ENCODE measurements around the gene GPR157.
"Not testable (repeated sequence)": the region's sequence is repeated elsewhere in the genome, so short reads cannot be mapped to it uniquely, and the experiment has no call there.

The GPR157 gene, protein sequence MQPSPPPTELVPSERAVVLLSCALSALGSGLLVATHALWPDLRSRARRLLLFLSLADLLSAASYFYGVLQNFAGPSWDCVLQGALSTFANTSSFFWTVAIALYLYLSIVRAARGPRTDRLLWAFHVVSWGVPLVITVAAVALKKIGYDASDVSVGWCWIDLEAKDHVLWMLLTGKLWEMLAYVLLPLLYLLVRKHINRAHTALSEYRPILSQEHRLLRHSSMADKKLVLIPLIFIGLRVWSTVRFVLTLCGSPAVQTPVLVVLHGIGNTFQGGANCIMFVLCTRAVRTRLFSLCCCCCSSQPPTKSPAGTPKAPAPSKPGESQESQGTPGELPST

DNA sequence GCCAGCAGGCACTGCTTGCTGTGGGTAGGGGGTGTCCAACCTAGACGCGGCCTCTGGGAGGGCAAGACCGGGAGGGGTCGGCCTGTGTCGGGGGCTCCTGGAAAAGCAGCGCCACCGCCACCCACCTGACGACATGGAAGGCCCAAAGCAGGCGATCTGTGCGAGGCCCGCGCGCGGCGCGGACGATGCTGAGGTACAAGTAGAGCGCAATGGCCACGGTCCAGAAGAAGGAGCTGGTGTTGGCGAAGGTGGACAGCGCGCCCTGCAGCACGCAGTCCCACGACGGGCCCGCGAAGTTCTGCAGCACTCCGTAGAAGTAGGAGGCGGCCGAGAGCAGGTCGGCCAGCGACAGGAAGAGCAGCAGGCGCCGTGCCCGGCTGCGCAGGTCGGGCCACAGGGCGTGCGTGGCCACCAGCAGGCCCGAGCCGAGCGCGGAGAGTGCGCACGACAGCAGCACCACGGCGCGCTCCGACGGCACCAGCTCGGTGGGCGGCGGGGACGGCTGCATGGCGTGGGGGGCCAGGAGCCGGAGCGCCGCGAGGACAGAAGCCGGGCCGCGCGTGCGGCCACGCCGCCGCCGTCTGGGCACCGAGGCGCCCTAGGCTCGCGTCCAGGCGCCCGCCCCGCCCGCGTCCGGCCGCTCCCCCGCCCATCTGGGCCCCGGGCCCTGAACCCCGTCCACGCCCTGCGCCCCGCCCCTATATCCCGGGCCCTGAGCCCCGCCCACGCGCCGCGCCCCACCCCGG lies at the start of gene GPR157:
Gene GPR157 (minus strand): TSS at position 583 of the 746 bp plus-strand sequence. CDS start 75 bp downstream, at position 508.
- DNase-seq = peak; percentile 11

DNA sequence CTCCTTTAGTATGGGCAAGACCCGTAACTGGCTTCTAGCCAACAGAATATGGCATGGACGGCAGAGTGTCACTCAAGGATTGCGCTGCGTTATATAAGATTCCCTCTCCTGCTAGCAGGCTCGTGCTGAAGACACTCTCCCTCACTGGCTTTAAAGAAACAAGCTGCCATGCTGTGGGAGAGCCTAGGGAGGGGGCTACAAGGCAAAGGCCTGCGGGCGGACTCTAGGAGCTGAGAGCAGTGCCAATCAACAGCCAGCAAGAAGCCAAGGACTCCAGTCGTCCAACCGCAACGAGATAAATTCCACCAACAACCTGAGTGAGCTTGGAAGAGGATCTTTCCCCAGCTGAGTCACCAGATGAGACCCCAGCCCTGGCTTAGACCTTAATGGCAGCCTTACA lies 45.9 kb upstream of the GPR157 start:
- DNase-seq = no peak

DNA sequence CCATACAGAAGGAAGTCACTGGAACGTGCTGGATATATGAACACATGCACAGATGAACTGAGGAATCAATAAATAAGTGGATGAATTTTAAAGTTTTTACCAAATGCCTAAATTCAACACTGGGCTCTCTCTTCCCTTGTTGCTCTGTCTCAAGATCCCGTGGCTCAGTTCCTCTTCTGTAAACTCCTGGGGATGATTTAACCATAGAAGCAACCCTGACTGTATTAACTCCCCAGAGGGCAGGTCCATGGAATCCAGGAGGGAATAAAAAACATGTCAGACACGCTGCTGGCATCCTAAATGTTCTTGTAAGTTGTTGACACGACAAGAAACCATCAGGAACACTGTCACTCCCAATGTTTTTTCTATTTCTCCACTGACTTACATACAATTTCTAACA lies 45.3 kb upstream of the GPR157 start:
- DNase-seq = peak; percentile 43

DNA sequence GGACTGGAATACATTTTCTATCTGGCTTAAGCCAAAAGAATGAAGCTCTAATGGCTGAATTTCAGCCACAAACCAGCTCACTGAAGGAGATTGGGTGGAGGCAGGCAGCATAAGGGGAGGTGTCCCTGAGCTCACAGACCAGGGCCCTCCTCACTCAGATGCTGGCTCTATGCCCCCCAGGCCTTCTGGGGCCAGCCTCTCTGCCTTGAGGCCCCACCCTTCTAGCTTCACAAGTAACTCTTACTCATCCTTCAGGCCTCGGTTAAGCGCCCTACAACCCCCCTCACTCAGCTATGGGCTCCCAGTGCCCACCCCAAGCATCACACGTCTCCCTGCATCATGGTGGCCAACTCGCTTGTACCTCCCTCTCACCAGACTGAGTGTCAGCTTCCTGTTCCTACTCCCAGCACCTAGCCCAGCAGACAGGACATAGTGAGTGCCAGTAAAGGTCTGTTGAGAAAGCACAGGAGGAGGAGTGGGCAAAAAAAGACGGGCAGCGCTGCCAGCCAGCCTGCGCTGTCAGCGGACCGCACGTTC lies 40.8 kb upstream of the GPR157 start:
- no peak for DNase-seq

- DNase-seq = no peak
These were observed 38.7 kb upstream of the GPR157 start for GRCh38 chr1:9167638-9168037.

GRCh38 chr1:9166289-9167235 lies 37.7 kb upstream of the GPR157 start:
- DNase-seq = no peak

DNA sequence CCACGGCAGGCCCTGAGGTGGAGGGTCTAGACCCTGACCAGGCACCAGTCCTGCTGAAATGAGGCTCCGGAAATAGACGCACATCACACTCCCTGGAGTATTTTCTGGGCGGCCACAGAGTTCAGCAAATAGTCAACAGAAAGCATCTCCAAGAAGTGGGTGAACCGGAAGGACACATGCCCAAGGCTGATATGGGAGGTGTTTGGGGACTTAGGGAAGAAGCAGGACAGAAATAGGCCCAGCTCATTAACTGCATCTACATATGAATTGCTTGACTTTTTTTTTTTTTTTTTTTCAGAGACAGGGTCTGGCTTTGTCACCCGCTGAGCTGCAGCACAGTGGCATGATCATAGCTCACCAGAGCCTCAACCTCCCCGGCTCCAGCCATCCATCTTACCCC lies 36.5 kb upstream of the GPR157 start:
- DNase-seq = no peak

DNA sequence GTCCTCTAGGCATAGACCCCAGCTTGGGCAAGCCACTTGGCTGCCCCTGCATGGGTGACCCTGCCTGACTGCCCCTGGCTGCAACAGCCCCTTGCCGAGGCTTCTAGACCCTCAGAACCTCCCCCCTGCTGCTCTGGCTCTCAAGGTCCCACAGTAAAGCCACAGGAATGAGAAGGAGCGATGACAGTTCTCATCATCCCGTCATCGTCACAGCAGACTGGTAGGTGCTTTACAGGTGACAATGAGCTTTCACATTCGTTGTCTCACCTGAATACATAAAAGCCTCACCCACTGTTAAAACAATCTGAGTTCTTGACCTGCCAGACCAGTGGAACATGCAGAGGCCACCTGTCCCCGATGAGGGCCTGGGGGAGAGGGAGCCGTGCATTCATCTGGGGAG lies 36.0 kb upstream of the GPR157 start:
- DNase-seq = no peak

GRCh38 chr1:9164532-9164900 lies 35.6 kb upstream of the GPR157 start:
- no peak for DNase-seq

- no peak for DNase-seq
These were observed 33.1 kb upstream of the GPR157 start for GRCh38 chr1:9161963-9162362.

- DNase-seq = no peak
These were observed 32.4 kb upstream of the GPR157 start for GRCh38 chr1:9161342-9161741.

DNA sequence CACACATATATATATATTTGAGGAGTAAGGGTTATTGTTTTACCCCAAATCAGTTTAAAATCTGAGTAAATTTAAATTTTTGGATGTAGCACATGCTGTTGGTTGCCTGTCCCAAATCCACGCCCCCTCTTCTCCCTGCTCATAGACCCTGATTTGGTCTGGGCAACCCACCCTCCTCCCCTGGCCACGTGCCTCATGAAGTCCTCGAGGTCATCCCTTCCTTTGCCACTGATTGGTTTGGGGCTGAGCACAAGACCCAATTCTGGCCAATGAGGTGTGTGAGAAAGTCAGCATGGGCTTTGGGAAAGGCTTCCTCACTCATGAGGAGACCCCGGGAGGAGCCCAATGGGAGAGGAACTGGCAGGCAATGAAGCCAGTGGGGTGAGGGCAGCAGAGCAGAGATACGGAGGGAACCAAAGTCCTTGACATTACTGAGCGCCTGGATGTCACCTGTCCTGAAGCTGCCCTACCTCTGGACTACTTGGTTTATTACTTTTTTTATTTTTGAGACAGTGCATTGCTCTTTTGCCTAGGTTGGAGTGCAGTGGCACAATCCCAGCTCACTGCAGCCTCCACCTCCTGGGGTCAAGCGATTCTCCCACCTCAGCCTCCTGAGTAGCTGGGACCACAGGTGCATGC lies 31.3 kb upstream of the GPR157 start:
- no peak for DNase-seq

- DNase-seq = no peak
These were observed 27.0 kb upstream of the GPR157 start for GRCh38 chr1:9155879-9156278.

GRCh38 chr1:9155405-9155804 lies 26.5 kb upstream of the GPR157 start:
- DNase-seq = not testable (repeated sequence)

- DNase-seq = no peak
These were observed 24.2 kb upstream of the GPR157 start for GRCh38 chr1:9153152-9153551.

GRCh38 chr1:9152535-9152934 lies 23.6 kb upstream of the GPR157 start:
- no peak for DNase-seq

DNA sequence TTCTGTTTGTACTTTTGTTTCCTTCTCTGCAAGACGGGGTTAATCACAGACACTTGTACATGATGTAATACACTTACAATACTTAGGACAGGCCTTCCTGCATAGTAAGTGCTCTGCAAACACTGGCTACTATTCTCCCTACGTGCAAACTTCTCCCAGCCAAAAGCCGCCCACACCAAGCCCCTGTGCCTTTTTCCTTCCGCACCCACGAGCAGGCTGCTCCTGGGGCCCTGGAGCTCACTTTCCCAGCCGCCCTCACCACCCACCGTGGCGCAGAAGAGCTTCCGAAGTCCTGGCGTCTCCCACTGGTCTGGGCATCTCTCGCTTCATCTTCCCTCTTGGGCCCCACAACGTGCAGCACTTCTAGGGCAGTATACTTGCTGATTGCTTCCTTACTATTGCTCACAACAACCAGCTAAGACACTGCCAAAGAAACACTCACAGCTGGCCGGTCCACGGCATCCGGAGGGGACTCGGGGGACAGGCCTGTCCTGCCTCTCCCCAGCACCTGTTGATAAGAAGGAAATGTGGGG lies 22.5 kb upstream of the GPR157 start:
- no peak for DNase-seq

DNA sequence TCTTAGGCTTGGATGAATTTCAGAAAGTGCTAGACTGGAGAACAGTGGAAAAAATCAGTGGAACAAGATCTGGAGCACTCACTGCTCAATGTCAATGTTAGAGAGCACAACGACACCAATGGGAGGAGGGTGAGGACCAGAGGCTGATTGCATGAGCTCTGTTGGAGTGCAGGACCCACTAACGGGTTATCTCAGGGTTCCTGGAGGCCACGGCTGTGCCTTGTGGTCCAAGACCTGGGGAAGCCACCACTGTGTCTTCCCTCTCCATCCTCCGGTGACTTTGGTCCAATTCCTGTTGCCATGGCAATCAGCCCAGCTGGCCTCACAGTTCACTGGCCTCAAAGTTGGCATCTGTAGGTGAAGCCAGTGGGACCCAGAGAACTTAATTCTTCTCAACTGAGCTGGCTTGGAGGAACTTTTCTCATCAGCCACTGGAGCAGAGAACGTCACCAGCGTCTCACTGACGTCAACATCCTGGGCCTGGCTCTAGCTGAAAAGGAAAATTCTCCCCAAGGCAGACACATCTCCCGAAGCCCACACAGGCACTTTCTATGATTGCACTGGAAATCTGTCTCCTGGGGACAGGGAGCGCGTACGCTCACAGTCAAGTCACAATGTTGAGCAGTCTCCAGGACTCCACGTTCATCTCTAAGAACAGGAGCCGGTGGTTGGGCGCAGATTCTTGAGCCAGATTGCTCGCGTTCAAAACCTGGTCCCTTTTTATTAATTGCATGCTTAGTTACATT lies 21.9 kb upstream of the GPR157 start:
- no peak for DNase-seq

GRCh38 chr1:9149837-9150581 lies 21.1 kb upstream of the GPR157 start:
- no peak for DNase-seq

GRCh38 chr1:9149151-9149550 lies 20.2 kb upstream of the GPR157 start:
- DNase-seq = no peak

GRCh38 chr1:9146156-9146555 lies 17.3 kb upstream of the GPR157 start:
- DNase-seq = no peak

Data from MV-4-11 (cell line).